HepG2 (cell line): ENCODE results near the gene DNAAF8. TPM values are rescaled to one million over a fixed set of nuclear protein-coding genes. Genes with fewer than 3 reads are reported as not detected.

Experiments used
- ATAC-seq: fragments of 200-7000 bp; cut with Tn5 transposase; 3 replicates; pipeline ENCODE4 v1.9.1; 2020; ENCODE audit warnings: mild to moderate bottlenecking, moderate library complexity
- BruUV-seq: library from RNA; stranded (reverse); fragments of 400-500 nt; replicated peaks from 2 replicates; lab custom pipeline; 2021; lab: Mats Ljungman, UMichigan
- CTCF ChIA-PET: fragments of 300-600 bp; formaldehyde crosslinking; extraction: SDS; loops from one replicate; lab custom pipeline; 2021; ENCODE audit warnings: low total read pairs, inconsistent platforms, low intra/inter-chr PET ratio; lab: Yijun Ruan, JAX
- POLR2A ChIA-PET: fragments of 350-600 bp; sonication (Branson Sonifier 250); formaldehyde crosslinking; loops from one replicate; lab custom pipeline; 2020; ENCODE audit warnings: antibody characterized with exemption, inconsistent platforms; lab: Yijun Ruan, JAX
- DNase-seq: peaks from one replicate; pipeline ENCODE4 v3.0.0-alpha.2; 2015; ENCODE audit warnings: low spot score
- FAIRE-seq: peaks from 3 replicates; lab custom pipeline; 2011; peaks lifted over from hg19 to GRCh38; lab: Jason Lieb, UNC
- H2AFZ ChIP-seq: one replicate; pipeline ENCODE4 v1.6.1; 2011; ENCODE audit warnings: low read length, inconsistent platforms
- H3K27ac ChIP-seq: fragments of 300-600 bp; 3 replicates; pipeline ENCODE4 v1.8.0; 2011; ENCODE audit warnings: mixed run types, mild to moderate bottlenecking, mixed read lengths, low read length, inconsistent platforms; ENCODE audit not compliant: insufficient read depth; ENCODE audit errors: extremely low read length
- H3K27me3 ChIP-seq, 2 experiments: fragments of 200-600 bp in 1 of 2; 2 replicates in 1 of 2; 3 replicates in 1 of 2; pipeline versions ENCODE4 v1.6.0 to v1.8.0; 2011; ENCODE audit warnings: low read length in 2 of 2, mild to moderate bottlenecking in 2 of 2, moderate library complexity in 2 of 2, inconsistent platforms in 1 of 2; ENCODE audit not compliant: insufficient read depth in 2 of 2, control insufficient read depth in 1 of 2
- H3K36me3 ChIP-seq, 2 experiments: fragments of 200-600 bp in 1 of 2; replicated peaks in 1 of 2; 2 replicates in 1 of 2; 3 replicates in 1 of 2; pipeline versions ENCODE4 v1.5.1 to v1.8.0; 2011; ENCODE audit warnings: low read length in 2 of 2, inconsistent platforms in 1 of 2; ENCODE audit not compliant: insufficient read depth in 2 of 2, control insufficient read depth in 1 of 2
- H3K4me1 ChIP-seq: 2 replicates; pipeline ENCODE4 v1.5.1; 2012; ENCODE audit warnings: low read length, inconsistent platforms; ENCODE audit not compliant: insufficient read depth
- H3K4me2 ChIP-seq: 2 replicates; pipeline ENCODE4 v1.6.0; 2011; ENCODE audit warnings: low read depth, low read length, inconsistent platforms
- H3K4me3 ChIP-seq, 3 experiments: fragments of 200-600 bp in 1 of 3; sonication (generic), shearing (Covaris generic) in 1 of 3; replicated peaks in 1 of 3; 2 replicates each; pipeline ENCODE4 v1.5.1; 2011 to 2016; ENCODE audit warnings: low read length in 3 of 3, inconsistent platforms in 2 of 3, low read depth in 2 of 3, mild to moderate bottlenecking in 2 of 3, control low read depth in 1 of 3, mixed read lengths in 1 of 3; ENCODE audit not compliant: insufficient read depth in 1 of 3
- H3K79me2 ChIP-seq: one replicate; pipeline ENCODE4 v1.6.1; 2011; ENCODE audit warnings: low read length, inconsistent platforms; ENCODE audit not compliant: insufficient read depth
- H3K9ac ChIP-seq: 2 replicates; pipeline ENCODE4 v1.6.0; 2011; ENCODE audit warnings: mild to moderate bottlenecking, low read depth, low read length, inconsistent platforms; ENCODE audit not compliant: insufficient read depth
- H3K9me3 ChIP-seq: 2 replicates; pipeline ENCODE4 v1.5.1; 2012; ENCODE audit warnings: mild to moderate bottlenecking, low read length
- H4K20me1 ChIP-seq: 2 replicates; pipeline ENCODE4 v1.6.0; 2011; ENCODE audit warnings: inconsistent platforms, mild to moderate bottlenecking, low read length, moderate library complexity; ENCODE audit not compliant: insufficient read depth
- CBX5 ChIP-seq: sonication (generic); formaldehyde crosslinking; IDR thresholded peaks from 2 replicates; pipeline ENCODE4 v1.4.0; 2020; ENCODE audit warnings: missing genetic modification reagents, borderline replicate concordance
- FOXP1 ChIP-seq, 2 experiments: fragments of 450-650 bp in 1 of 2; IDR thresholded peaks; 2 replicates each; pipeline ENCODE4 v1.6.1; 2017 to 2018; ENCODE audit warnings: antibody characterized with exemption in 1 of 2
- RBM22 ChIP-seq: fragments of 200-400 bp; formaldehyde crosslinking; optimal IDR thresholded peaks from 2 replicates; pipeline ENCODE3; 2017; ENCODE audit warnings: mild to moderate bottlenecking, low read length, moderate library complexity
- ZNF136 ChIP-seq: sonication (generic); formaldehyde crosslinking; IDR thresholded peaks from 2 replicates; pipeline ENCODE4 v1.8.1; 2022; ENCODE audit warnings: low read depth, mild to moderate bottlenecking, moderate library complexity, missing genetic modification reagents
- ZNF460 ChIP-seq: sonication (generic); formaldehyde crosslinking; IDR thresholded peaks from 2 replicates; pipeline ENCODE4 v1.5.1; 2020; ENCODE audit warnings: missing genetic modification reagents, mild to moderate bottlenecking, borderline replicate concordance
- ZNF737 ChIP-seq: sonication (generic); formaldehyde crosslinking; IDR thresholded peaks from 2 replicates; pipeline ENCODE4 v1.5.0; 2020; ENCODE audit warnings: missing genetic modification reagents, mild to moderate bottlenecking, borderline replicate concordance
- ZNF879 ChIP-seq: sonication (generic); formaldehyde crosslinking; IDR thresholded peaks from 2 replicates; pipeline ENCODE4 v1.8.1; 2023; ENCODE audit warnings: missing genetic modification reagents
- WGBS: methylation state at CpG from one replicate; pipeline ENCODE4 v1.1.6; 2017; ENCODE audit warnings: low lambda C conversion rate; 5-methylcytosine and 5-hydroxymethylcytosine counted together
- in situ Hi-C: cut with HindIII; loops from 2 replicates; pipeline ENCODE4 v1.10.0; 2017; ENCODE audit warnings: low pct_unique_long_range_greater_than_20kb; ENCODE audit not compliant: extremely low pct_ligation_motif_present
- intact Hi-C: fragments of 100-400 bp; cut with micrococcal nuclease; formaldehyde crosslinking; loops from one replicate; pipeline ENCODE4 v1.10.0; 2022; ENCODE audit not compliant: unreplicated experiment
- polyA plus RNA-seq, 8 experiments: library from polyadenylated mRNA; depleted of rRNA in 3 of 8; stranded (reverse) in 7 of 8; unstranded in 1 of 8; fragments of >200 nt; fragmentation: Illumina TruSeq in 4 of 8; extraction: Trizol in 4 of 8; gene quantifications; 2 replicates each; pipeline versions ENCODE4 v1.2.1 to v1.2.3, GENCODE V29; 2011 to 2016; ENCODE audit warnings: low read depth in 4 of 8, missing spikeins in 1 of 8, mixed read lengths in 1 of 8; ENCODE audit not compliant: insufficient read depth in 1 of 8
- total RNA-seq, 5 experiments: library from RNA; depleted of rRNA; stranded (reverse); fragments of >200 nt; fragmentation: Illumina TruSeq; extraction: Trizol; gene quantifications; 2 replicates each; pipeline ENCODE4 v1.2.3, GENCODE V29; 2016; ENCODE audit warnings: low read depth in 1 of 5
- TF ChIP-seq, protein P1 (sequence below): sonication (generic); formaldehyde crosslinking; IDR thresholded peaks from 2 replicates; pipeline ENCODE4 v1.8.1; 2023; ENCODE audit warnings: mild to moderate bottlenecking, missing genetic modification reagents
- TF ChIP-seq, protein P2 (sequence below): sonication (generic); formaldehyde crosslinking; IDR thresholded peaks from 2 replicates; pipeline ENCODE4 v1.4.0; 2020; ENCODE audit warnings: missing genetic modification reagents, borderline replicate concordance
- TF ChIP-seq, protein P3 (sequence below): IDR thresholded peaks from 2 replicates; pipeline ENCODE4 v1.6.1; 2018; ENCODE audit warnings: missing genetic modification reagents, mild to moderate bottlenecking, missing compliant biosample characterization

DNAAF8 gene
- total and polyA plus RNA-seq, 2 of the 13 experiments (the other 11 are each of a cell fraction or from before 2014, with no cell fraction given): 0.44 TPM; not detected in 1

DNA sequence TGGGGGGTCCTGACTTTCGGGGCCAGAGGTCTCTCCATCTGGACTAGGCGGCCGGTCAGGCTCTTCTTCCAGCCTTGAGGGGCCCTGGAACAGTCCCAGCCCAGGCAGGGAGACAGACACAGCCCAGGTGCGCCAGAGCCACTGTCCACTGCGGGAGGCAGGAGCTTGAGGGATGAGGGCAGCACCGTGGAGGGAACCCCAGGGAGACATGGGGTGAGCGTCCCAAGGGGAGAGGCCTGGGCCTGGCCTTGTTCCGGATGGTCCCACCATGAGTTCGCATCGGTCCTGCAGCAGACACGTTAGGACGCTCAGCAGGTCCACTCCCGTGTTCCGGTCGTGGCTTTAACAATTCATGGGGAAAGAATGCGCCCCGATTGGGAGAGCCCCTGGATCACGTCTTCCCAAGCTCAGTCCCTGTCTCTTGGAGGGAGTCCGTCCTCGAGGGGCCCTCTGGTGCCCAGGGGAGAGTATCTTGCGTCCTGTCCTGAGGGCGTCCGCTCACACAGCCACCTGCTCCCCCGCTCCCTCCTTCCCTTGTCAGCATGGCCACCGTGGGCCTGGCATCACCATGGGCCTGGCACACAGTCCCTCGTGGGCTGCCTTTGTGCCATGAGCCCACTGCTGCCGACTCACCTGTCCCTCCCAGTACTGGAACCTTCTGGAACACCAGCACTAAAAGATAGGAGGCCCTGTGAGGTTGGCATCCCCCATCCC, 47.7 kb upstream of the DNAAF8 start:
- TF ChIP-seq FOXP1 (IDR thresholded peaks at IDR 0.05) (no peak), FOXP1 (CRISPR knock-in tag; IDR thresholded peaks at IDR 0.05) (no peak), RBM22 (peak; percentile 13)
- POLR2A ChIA-PET: no interaction called here
- Histone ChIP-seq H4K20me1 (no peaks in the 10 kb centered on the region), H2AFZ (no peak overlapping the region), H3K9ac (no peak overlapping the region), H3K4me3 (no peak overlapping the region), H3K79me2 (no peaks in the 10 kb centered on the region), H3K4me1 (no peaks in the 10 kb centered on the region), H3K4me2 (no peak overlapping the region), H3K27me3 (no peaks in the 10 kb centered on the region), H3K27ac (no peak overlapping the region), H3K36me3 (peaks cover 29 to 45% of the 10 kb centered on the region in 2 experiments; a peak in 4 of 5 replicates), H3K9me3 (no peaks in the 10 kb centered on the region)
- DNase-seq (no peak), ATAC-seq (no peak), FAIRE-seq (no peak)
- WGBS: 92% methylated on average over 12 of the region's 27 CpGs
- in situ Hi-C loops (no loop called here), intact Hi-C loops (no loop called here)
- no TSS peak for BruUV-seq
- CTCF ChIA-PET: no interaction called here

DNA sequence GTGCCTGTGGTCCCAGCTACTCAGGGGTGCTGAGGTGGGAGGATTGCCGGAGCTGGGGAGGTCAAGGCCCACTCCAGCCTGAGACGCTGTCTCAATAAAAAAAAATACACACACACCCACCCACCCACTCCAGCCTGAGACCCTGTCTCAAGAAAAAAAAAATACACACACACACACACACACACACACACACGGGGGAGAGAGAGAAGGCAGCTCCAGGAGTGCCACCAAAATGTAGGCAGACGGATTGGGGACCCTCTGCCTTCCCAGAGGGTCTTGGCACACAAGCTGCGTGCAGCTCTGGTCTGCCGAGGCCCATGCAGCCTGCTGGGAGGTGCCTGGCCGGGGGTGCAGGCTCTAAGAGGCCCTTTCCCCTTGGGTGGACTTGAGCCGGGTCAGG, 46.9 kb upstream of the DNAAF8 start:
- Histone ChIP-seq H3K9me3 (no peaks in the 10 kb centered on the region), H2AFZ (no peak overlapping the region), H3K9ac (no peak overlapping the region), H3K27ac (no peak overlapping the region), H3K27me3 (no peaks in the 10 kb centered on the region), H3K4me3 (no peak overlapping the region), H4K20me1 (no peaks in the 10 kb centered on the region), H3K4me1 (peaks cover 7% of the 10 kb centered on the region), H3K4me2 (no peak overlapping the region), H3K36me3 (peaks cover 26 to 39% of the 10 kb centered on the region in 2 experiments; a peak in 4 of 5 replicates), H3K79me2 (no peaks in the 10 kb centered on the region)
- ChIA-PET POLR2A (no interaction called here), CTCF (no interaction called here)
- in situ Hi-C loops: no loop called here
- FAIRE-seq: no peak
- intact Hi-C loops: no loop called here
- no peak for ATAC-seq
- DNase-seq: no peak
- 92% methylated on average over 6 of the region's 8 CpGs for WGBS
- BruUV-seq: no TSS peak
- TF ChIP-seq ZNF460 (CRISPR knock-in tag): no peak
- TF ChIP-seq, protein P1, sequence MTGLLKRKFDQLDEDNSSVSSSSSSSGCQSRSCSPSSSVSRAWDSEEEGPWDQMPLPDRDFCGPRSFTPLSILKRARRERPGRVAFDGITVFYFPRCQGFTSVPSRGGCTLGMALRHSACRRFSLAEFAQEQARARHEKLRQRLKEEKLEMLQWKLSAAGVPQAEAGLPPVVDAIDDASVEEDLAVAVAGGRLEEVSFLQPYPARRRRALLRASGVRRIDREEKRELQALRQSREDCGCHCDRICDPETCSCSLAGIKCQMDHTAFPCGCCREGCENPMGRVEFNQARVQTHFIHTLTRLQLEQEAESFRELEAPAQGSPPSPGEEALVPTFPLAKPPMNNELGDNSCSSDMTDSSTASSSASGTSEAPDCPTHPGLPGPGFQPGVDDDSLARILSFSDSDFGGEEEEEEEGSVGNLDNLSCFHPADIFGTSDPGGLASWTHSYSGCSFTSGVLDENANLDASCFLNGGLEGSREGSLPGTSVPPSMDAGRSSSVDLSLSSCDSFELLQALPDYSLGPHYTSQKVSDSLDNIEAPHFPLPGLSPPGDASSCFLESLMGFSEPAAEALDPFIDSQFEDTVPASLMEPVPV (CRISPR knock-in tag): no peak
- TF ChIP-seq, protein P2, sequence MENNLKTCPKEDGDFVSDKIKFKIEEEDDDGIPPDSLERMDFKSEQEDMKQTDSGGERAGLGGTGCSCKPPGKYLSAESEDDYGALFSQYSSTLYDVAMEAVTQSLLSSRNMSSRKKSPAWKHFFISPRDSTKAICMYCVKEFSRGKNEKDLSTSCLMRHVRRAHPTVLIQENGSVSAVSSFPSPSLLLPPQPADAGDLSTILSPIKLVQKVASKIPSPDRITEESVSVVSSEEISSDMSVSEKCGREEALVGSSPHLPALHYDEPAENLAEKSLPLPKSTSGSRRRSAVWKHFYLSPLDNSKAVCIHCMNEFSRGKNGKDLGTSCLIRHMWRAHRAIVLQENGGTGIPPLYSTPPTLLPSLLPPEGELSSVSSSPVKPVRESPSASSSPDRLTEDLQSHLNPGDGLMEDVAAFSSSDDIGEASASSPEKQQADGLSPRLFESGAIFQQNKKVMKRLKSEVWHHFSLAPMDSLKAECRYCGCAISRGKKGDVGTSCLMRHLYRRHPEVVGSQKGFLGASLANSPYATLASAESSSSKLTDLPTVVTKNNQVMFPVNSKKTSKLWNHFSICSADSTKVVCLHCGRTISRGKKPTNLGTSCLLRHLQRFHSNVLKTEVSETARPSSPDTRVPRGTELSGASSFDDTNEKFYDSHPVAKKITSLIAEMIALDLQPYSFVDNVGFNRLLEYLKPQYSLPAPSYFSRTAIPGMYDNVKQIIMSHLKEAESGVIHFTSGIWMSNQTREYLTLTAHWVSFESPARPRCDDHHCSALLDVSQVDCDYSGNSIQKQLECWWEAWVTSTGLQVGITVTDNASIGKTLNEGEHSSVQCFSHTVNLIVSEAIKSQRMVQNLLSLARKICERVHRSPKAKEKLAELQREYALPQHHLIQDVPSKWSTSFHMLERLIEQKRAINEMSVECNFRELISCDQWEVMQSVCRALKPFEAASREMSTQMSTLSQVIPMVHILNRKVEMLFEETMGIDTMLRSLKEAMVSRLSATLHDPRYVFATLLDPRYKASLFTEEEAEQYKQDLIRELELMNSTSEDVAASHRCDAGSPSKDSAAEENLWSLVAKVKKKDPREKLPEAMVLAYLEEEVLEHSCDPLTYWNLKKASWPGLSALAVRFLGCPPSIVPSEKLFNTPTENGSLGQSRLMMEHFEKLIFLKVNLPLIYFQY: no peak
- TF ChIP-seq ZNF737 (CRISPR knock-in tag): no peak
- no peak for TF ChIP-seq ZNF879
- no peak for TF ChIP-seq ZNF136 (CRISPR knock-in tag)
- no peak for TF ChIP-seq CBX5 (CRISPR knock-in tag)
- TF ChIP-seq, protein P3, sequence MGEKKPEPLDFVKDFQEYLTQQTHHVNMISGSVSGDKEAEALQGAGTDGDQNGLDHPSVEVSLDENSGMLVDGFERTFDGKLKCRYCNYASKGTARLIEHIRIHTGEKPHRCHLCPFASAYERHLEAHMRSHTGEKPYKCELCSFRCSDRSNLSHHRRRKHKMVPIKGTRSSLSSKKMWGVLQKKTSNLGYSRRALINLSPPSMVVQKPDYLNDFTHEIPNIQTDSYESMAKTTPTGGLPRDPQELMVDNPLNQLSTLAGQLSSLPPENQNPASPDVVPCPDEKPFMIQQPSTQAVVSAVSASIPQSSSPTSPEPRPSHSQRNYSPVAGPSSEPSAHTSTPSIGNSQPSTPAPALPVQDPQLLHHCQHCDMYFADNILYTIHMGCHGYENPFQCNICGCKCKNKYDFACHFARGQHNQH (CRISPR knock-in tag): no peak
